ENCODE data around the gene SPAG16.

GRCh38 chr2:213995400-213996105 lies 711.3 kb downstream of the SPAG16 start:
- TF ChIP-seq, protein P1, sequence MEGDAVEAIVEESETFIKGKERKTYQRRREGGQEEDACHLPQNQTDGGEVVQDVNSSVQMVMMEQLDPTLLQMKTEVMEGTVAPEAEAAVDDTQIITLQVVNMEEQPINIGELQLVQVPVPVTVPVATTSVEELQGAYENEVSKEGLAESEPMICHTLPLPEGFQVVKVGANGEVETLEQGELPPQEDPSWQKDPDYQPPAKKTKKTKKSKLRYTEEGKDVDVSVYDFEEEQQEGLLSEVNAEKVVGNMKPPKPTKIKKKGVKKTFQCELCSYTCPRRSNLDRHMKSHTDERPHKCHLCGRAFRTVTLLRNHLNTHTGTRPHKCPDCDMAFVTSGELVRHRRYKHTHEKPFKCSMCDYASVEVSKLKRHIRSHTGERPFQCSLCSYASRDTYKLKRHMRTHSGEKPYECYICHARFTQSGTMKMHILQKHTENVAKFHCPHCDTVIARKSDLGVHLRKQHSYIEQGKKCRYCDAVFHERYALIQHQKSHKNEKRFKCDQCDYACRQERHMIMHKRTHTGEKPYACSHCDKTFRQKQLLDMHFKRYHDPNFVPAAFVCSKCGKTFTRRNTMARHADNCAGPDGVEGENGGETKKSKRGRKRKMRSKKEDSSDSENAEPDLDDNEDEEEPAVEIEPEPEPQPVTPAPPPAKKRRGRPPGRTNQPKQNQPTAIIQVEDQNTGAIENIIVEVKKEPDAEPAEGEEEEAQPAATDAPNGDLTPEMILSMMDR (IDR thresholded peaks at IDR 0.05) = no peak
- no peak for TF ChIP-seq POLR2AphosphoS5 (IDR thresholded peaks at IDR 0.05)

All from breast epithelium (tissue), 3 donors.